WTC11 (cell line): Measurements from ENCODE around the gene ZFPM1. TPM values are rescaled to one million over a fixed set of nuclear protein-coding genes. Genes with fewer than 3 reads are reported as not detected.

ENCODE experiments used
- ATAC-seq: fragments of 200-7000 bp; cut with Tn5 transposase; 2 replicates; pipeline ENCODE4 v1.10.0; 2021; ENCODE audit warnings: mild to moderate bottlenecking, moderate library complexity
- CTCF ChIA-PET: fragments of 300-600 bp; sonication (Branson Sonifier 250); formaldehyde crosslinking; loops from one replicate; lab custom pipeline; 2021; ENCODE audit warnings: antibody characterized with exemption; lab: Charles Lee
- POLR2A ChIA-PET: fragments of 350-600 bp; sonication (Branson Sonifier 250); formaldehyde crosslinking; loops from one replicate; lab custom pipeline; 2021; ENCODE audit warnings: antibody characterized with exemption; lab: Charles Lee
- DNase-seq: peaks from one replicate; pipeline ENCODE4 v3.0.0; 2021; ENCODE audit warnings: low spot score
- H3K27ac Mint-ChIP-seq: 2 replicates; pipeline ENCODE4 v1.8.0; 2021; ENCODE audit warnings: mixed read lengths
- H3K27me3 Mint-ChIP-seq: 2 replicates; pipeline ENCODE4 v1.8.0; 2021; ENCODE audit warnings: low read depth, mild to moderate bottlenecking, moderate library complexity, mixed read lengths
- H3K36me3 Mint-ChIP-seq: 2 replicates; pipeline ENCODE4 v1.8.0; 2021; ENCODE audit warnings: mixed read lengths
- H3K4me1 Mint-ChIP-seq: 2 replicates; pipeline ENCODE4 v1.8.0; 2022; ENCODE audit warnings: mixed read lengths
- H3K4me3 Mint-ChIP-seq: 2 replicates; pipeline ENCODE4 v1.8.0; 2021; ENCODE audit warnings: mild to moderate bottlenecking, moderate library complexity, mixed read lengths
- H3K9me3 Mint-ChIP-seq: 2 replicates; pipeline ENCODE4 v1.8.0; 2021; ENCODE audit warnings: mixed read lengths
- CREB1 ChIP-seq: sonication (generic); formaldehyde crosslinking; IDR thresholded peaks from 2 replicates; pipeline ENCODE4 v1.8.0; 2023; ENCODE audit warnings: mild to moderate bottlenecking, missing genetic modification reagents
- ELF4 ChIP-seq: sonication (generic); formaldehyde crosslinking; IDR thresholded peaks from 2 replicates; pipeline ENCODE4 v1.8.1; 2022; ENCODE audit warnings: low read depth, mild to moderate bottlenecking, moderate library complexity, missing genetic modification reagents
- ESRRA ChIP-seq: sonication (generic); formaldehyde crosslinking; IDR thresholded peaks from 2 replicates; pipeline ENCODE4 v1.8.1; 2022; ENCODE audit warnings: mild to moderate bottlenecking, missing genetic modification reagents, borderline replicate concordance
- JAZF1 ChIP-seq: fragments of 250-450 bp; sonication (Bioruptor Pico); IDR thresholded peaks from 2 replicates; pipeline ENCODE4 v1.9.0; 2021; ENCODE audit warnings: moderate library complexity, mild to moderate bottlenecking, inconsistent platforms
- MXD4 ChIP-seq: fragments of 250-450 bp; sonication (Bioruptor Pico); IDR thresholded peaks from 2 replicates; pipeline ENCODE4 v1.8.0; 2021; ENCODE audit warnings: mild to moderate bottlenecking, moderate library complexity, borderline replicate concordance
- OVOL2 ChIP-seq: fragments of 250-450 bp; sonication (Bioruptor Pico); IDR thresholded peaks from 2 replicates; pipeline ENCODE4 v1.9.0; 2021; ENCODE audit warnings: mild to moderate bottlenecking, borderline replicate concordance
- RORB ChIP-seq: fragments of 250-450 bp; sonication (Bioruptor Pico); IDR thresholded peaks from 2 replicates; pipeline ENCODE4 v1.9.0; 2021; ENCODE audit warnings: mild to moderate bottlenecking
- SMAD3 ChIP-seq: sonication (generic); formaldehyde crosslinking; IDR thresholded peaks from 2 replicates; pipeline ENCODE4 v1.8.0; 2022; ENCODE audit warnings: missing genetic modification reagents, mild to moderate bottlenecking, borderline replicate concordance
- SOX15 ChIP-seq: fragments of 250-450 bp; sonication (Bioruptor Pico); IDR thresholded peaks from 2 replicates; pipeline ENCODE4 v1.9.0; 2021; ENCODE audit warnings: mild to moderate bottlenecking
- SP1 ChIP-seq: sonication (generic); formaldehyde crosslinking; conservative IDR thresholded peaks from 2 replicates; pipeline ENCODE4 v1.8.1; 2022; ENCODE audit warnings: missing genetic modification reagents
- ZNF263 ChIP-seq: sonication (generic); formaldehyde crosslinking; IDR thresholded peaks from 2 replicates; pipeline ENCODE4 v1.8.1; 2022; ENCODE audit warnings: low read depth, mild to moderate bottlenecking, moderate library complexity, missing genetic modification reagents
- ZNF423 ChIP-seq: fragments of 250-450 bp; sonication (Bioruptor Pico); IDR thresholded peaks from 2 replicates; pipeline ENCODE4 v2.1.2; 2022; ENCODE audit warnings: mild to moderate bottlenecking, moderate library complexity
- total RNA-seq: library from RNA; stranded (reverse); gene quantifications from 3 replicates; pipeline ENCODE4 v1.2.3, GENCODE V29; 2021
- TF ChIP-seq, protein P1 (sequence below): sonication (generic); formaldehyde crosslinking; IDR thresholded peaks from 2 replicates; pipeline ENCODE4 v1.8.0; 2022; ENCODE audit warnings: mild to moderate bottlenecking, missing genetic modification reagents
- TF ChIP-seq, protein P2 (sequence below): fragments of 250-450 bp; sonication (Bioruptor Pico); IDR thresholded peaks from 2 replicates; pipeline ENCODE4 v1.9.0; 2021; ENCODE audit warnings: moderate library complexity, mild to moderate bottlenecking, inconsistent platforms, borderline replicate concordance
- TF ChIP-seq, protein P3 (sequence below): sonication (generic); formaldehyde crosslinking; IDR thresholded peaks from 2 replicates; pipeline ENCODE4 v1.8.0; 2022; ENCODE audit warnings: mild to moderate bottlenecking, missing genetic modification reagents
- TF ChIP-seq, protein P4 (sequence below): sonication (generic); formaldehyde crosslinking; IDR thresholded peaks from 2 replicates; pipeline ENCODE4 v1.8.1; 2022; ENCODE audit warnings: missing genetic modification reagents, borderline replicate concordance
- TF ChIP-seq, protein P5 (sequence below): fragments of 250-450 bp; sonication (Bioruptor Pico); IDR thresholded peaks from 2 replicates; pipeline ENCODE4 v1.8.0; 2021; ENCODE audit warnings: mild to moderate bottlenecking
- TF ChIP-seq, protein P6 (sequence below): sonication (generic); formaldehyde crosslinking; conservative IDR thresholded peaks from 2 replicates; pipeline ENCODE4 v1.8.1; 2023; ENCODE audit warnings: mild to moderate bottlenecking, low read depth, missing genetic modification reagents, moderate library complexity

ZFPM1 gene
- total RNA-seq, 1 experiment from 2014 or later, result 9.3 TPM

DNA sequence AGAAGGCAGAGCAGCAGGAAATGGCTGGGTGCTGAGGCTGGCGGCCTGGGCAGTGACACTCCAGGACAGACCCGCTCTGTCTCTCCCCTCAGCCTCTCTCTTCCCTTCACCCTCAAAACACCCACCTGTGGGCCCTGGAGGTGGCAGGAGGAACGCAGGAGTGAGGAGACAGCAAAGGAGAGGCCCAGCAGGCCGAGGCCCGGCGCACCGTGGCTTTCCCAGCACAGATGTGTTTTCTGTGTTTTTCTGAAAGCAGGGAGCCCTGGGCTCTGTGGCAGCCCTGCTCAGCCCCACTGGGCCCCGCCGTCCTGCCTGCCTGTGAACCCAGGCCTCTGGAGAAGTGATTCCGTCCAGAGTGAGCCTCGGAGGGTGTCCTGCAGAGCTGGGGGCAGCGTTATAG lies 39.8 kb upstream of the ZFPM1 start:
- no peak overlapping the region for H3K4me3 Mint-ChIP-seq
- CTCF ChIA-PET, result interaction anchor here (1.0 kb wide), 1 partner anchor 25 kb away, joined by 9 read pairs; no protein-coding TSS in a partner anchor
- no peaks in the 10 kb centered on the region for H3K4me1 Mint-ChIP-seq
- no peak for DNase-seq
- ATAC-seq, result no peak
- no peaks in the 10 kb centered on the region for H3K9me3 Mint-ChIP-seq
- no peaks in the 10 kb centered on the region for H3K36me3 Mint-ChIP-seq
- POLR2A ChIA-PET, result no interaction called here
- TF ChIP-seq ZNF263 (CRISPR knock-in tag) (no peak), RORB (no peak), ESRRA (CRISPR knock-in tag) (no peak), OVOL2 (CRISPR knock-in tag) (no peak), ZNF423 (CRISPR knock-in tag) (no peak), JAZF1 (CRISPR knock-in tag) (no peak), SMAD3 (no peak), CREB1 (CRISPR knock-in tag) (no peak), MXD4 (CRISPR knock-in tag) (no peak)
- TF ChIP-seq, protein P1, sequence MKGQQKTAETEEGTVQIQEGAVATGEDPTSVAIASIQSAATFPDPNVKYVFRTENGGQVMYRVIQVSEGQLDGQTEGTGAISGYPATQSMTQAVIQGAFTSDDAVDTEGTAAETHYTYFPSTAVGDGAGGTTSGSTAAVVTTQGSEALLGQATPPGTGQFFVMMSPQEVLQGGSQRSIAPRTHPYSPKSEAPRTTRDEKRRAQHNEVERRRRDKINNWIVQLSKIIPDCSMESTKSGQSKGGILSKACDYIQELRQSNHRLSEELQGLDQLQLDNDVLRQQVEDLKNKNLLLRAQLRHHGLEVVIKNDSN, result no peak
- TF ChIP-seq, protein P2, sequence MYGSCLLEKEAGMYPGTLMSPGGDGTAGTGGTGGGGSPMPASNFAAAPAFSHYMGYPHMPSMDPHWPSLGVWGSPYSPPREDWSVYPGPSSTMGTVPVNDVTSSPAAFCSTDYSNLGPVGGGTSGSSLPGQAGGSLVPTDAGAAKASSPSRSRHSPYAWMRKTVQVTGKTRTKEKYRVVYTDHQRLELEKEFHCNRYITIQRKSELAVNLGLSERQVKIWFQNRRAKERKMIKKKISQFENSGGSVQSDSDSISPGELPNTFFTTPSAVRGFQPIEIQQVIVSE, result no peak
- H3K27ac Mint-ChIP-seq, result no peak overlapping the region
- H3K27me3 Mint-ChIP-seq, result no peaks in the 10 kb centered on the region; the same call in 1 of the 2 replicates

DNA sequence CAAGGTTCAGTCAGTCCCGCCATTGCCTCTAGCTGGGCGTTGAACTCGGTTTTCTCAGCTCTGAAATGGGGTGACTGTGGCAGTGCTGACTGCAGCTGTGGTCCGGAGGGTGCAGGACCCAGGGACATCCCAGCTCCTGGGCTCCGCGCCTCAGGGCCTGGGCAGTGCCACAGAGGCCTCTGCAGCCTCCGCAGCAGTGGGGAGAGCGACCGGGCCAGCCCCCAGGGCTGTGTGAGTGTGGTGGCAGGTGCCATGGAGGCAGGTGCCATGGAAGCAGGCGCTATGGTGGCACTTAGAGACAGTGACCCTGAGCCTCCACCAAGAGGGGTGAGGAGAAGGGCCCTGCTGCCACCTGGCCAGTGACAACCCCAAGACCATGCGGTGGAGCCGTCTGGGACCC lies 39.4 kb upstream of the ZFPM1 start:
- H3K27me3 Mint-ChIP-seq, result no peaks in the 10 kb centered on the region
- no peaks in the 10 kb centered on the region for H3K9me3 Mint-ChIP-seq
- no peak for DNase-seq
- POLR2A ChIA-PET, result no interaction called here
- no peak overlapping the region for H3K27ac Mint-ChIP-seq
- no peak for TF ChIP-seq SOX15 (CRISPR knock-in tag)
- TF ChIP-seq, protein P3, sequence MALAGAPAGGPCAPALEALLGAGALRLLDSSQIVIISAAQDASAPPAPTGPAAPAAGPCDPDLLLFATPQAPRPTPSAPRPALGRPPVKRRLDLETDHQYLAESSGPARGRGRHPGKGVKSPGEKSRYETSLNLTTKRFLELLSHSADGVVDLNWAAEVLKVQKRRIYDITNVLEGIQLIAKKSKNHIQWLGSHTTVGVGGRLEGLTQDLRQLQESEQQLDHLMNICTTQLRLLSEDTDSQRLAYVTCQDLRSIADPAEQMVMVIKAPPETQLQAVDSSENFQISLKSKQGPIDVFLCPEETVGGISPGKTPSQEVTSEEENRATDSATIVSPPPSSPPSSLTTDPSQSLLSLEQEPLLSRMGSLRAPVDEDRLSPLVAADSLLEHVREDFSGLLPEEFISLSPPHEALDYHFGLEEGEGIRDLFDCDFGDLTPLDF (CRISPR knock-in tag), result no peak
- no peak for TF ChIP-seq ELF4 (CRISPR knock-in tag)
- TF ChIP-seq, protein P4, sequence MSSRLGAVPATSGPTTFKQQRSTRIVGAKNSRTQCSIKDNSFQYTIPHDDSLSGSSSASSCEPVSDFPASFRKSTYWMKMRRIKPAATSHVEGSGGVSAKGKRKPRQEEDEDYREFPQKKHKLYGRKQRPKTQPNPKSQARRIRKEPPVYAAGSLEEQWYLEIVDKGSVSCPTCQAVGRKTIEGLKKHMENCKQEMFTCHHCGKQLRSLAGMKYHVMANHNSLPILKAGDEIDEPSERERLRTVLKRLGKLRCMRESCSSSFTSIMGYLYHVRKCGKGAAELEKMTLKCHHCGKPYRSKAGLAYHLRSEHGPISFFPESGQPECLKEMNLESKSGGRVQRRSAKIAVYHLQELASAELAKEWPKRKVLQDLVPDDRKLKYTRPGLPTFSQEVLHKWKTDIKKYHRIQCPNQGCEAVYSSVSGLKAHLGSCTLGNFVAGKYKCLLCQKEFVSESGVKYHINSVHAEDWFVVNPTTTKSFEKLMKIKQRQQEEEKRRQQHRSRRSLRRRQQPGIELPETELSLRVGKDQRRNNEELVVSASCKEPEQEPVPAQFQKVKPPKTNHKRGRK (CRISPR knock-in tag), result no peak
- TF ChIP-seq, protein P5, sequence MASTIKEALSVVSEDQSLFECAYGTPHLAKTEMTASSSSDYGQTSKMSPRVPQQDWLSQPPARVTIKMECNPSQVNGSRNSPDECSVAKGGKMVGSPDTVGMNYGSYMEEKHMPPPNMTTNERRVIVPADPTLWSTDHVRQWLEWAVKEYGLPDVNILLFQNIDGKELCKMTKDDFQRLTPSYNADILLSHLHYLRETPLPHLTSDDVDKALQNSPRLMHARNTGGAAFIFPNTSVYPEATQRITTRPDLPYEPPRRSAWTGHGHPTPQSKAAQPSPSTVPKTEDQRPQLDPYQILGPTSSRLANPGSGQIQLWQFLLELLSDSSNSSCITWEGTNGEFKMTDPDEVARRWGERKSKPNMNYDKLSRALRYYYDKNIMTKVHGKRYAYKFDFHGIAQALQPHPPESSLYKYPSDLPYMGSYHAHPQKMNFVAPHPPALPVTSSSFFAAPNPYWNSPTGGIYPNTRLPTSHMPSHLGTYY, result no peak
- TF ChIP-seq, protein P1, result no peak
- TF ChIP-seq, protein P6, sequence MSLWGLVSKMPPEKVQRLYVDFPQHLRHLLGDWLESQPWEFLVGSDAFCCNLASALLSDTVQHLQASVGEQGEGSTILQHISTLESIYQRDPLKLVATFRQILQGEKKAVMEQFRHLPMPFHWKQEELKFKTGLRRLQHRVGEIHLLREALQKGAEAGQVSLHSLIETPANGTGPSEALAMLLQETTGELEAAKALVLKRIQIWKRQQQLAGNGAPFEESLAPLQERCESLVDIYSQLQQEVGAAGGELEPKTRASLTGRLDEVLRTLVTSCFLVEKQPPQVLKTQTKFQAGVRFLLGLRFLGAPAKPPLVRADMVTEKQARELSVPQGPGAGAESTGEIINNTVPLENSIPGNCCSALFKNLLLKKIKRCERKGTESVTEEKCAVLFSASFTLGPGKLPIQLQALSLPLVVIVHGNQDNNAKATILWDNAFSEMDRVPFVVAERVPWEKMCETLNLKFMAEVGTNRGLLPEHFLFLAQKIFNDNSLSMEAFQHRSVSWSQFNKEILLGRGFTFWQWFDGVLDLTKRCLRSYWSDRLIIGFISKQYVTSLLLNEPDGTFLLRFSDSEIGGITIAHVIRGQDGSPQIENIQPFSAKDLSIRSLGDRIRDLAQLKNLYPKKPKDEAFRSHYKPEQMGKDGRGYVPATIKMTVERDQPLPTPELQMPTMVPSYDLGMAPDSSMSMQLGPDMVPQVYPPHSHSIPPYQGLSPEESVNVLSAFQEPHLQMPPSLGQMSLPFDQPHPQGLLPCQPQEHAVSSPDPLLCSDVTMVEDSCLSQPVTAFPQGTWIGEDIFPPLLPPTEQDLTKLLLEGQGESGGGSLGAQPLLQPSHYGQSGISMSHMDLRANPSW, result no peak
- TF ChIP-seq SP1, result no peak
- TF ChIP-seq RORB, result no peak
- no peaks in the 10 kb centered on the region for H3K36me3 Mint-ChIP-seq
- H3K4me3 Mint-ChIP-seq, result no peak overlapping the region
- no peaks in the 10 kb centered on the region for H3K4me1 Mint-ChIP-seq
- ATAC-seq, result no peak
- CTCF ChIA-PET, result interaction anchor here (1.0 kb wide), 1 partner anchor 24 kb away, joined by 9 read pairs; no protein-coding TSS in a partner anchor
